HEK293T (cell line): ENCODE measurements around the gene DACH1.

ENCODE experiments used
- ARNT ChIP-seq: fragments of 450-650 bp; IDR thresholded peaks from 2 replicates; pipeline ENCODE4 v1.6.1; 2017; ENCODE audit warnings: mild to moderate bottlenecking
- BHLHE40 ChIP-seq: fragments of 450-650 bp; IDR thresholded peaks from 2 replicates; pipeline ENCODE4 v1.6.1; 2016; ENCODE audit warnings: mild to moderate bottlenecking, moderate library complexity, borderline replicate concordance
- ELF4 ChIP-seq: fragments of 450-650 bp; IDR thresholded peaks from 2 replicates; pipeline ENCODE4 v1.6.1; 2017; ENCODE audit warnings: antibody characterized with exemption
- FOXA1 ChIP-seq: fragments of 450-650 bp; IDR thresholded peaks from 2 replicates; pipeline ENCODE4 v1.6.1; 2016; ENCODE audit warnings: mild to moderate bottlenecking
- FOXK2 ChIP-seq: fragments of 450-650 bp; IDR thresholded peaks from 2 replicates; pipeline ENCODE4 v1.6.1; 2016; ENCODE audit warnings: mild to moderate bottlenecking
- FOXM1 ChIP-seq: fragments of 450-650 bp; IDR thresholded peaks from 2 replicates; pipeline ENCODE4 v1.6.1; 2017; ENCODE audit warnings: mild to moderate bottlenecking, borderline replicate concordance
- HDGF ChIP-seq: fragments of 450-650 bp; IDR thresholded peaks from 2 replicates; pipeline ENCODE4 v1.6.1; 2017; ENCODE audit warnings: antibody characterized with exemption, borderline replicate concordance
- NFRKB ChIP-seq: fragments of 450-650 bp; IDR thresholded peaks from 2 replicates; pipeline ENCODE4 v1.6.1; 2016; ENCODE audit warnings: mild to moderate bottlenecking, moderate library complexity
- SP1 ChIP-seq: fragments of 450-650 bp; IDR thresholded peaks from 2 replicates; pipeline ENCODE4 v1.6.1; 2017
- SUZ12 ChIP-seq: fragments of 450-650 bp; IDR thresholded peaks from 2 replicates; pipeline ENCODE4 v1.6.1; 2016; ENCODE audit warnings: mild to moderate bottlenecking
- TARDBP ChIP-seq: fragments of 450-650 bp; IDR thresholded peaks from 2 replicates; pipeline ENCODE4 v1.6.1; 2016
- ZNF384 ChIP-seq: fragments of 450-650 bp; IDR thresholded peaks from 2 replicates; pipeline ENCODE4 v1.6.1; 2016
- TF ChIP-seq, protein P1 (sequence below): fragments of 450-650 bp; IDR thresholded peaks from 2 replicates; pipeline ENCODE4 v1.6.1; 2016

DNA sequence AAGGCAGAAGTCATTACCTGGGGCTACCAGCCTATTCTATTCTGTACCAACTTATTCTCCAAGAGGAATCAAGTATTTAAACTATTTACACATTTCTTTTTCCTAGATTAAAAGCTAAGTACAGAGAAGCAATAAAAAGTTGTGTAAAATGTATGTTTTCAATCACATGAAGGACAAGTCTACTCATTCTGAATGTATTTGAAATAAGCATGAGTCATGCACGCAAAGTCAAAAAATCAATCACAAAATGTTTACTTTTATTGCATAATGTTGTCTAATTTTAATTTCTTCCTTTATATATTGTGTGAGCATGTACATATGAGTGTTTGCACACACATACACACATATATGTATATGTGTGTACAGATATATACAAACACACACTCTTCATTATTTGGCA lies 136.7 kb downstream of the DACH1 start:
- TF ChIP-seq FOXK2 (no peak), FOXA1 (no peak), ZNF384 (no peak), HDGF (no peak), FOXM1 (no peak), SP1 (no peak), BHLHE40 (no peak), SUZ12 (no peak), NFRKB (no peak), ELF4 (no peak), ARNT (no peak), TARDBP (no peak)
- TF ChIP-seq, protein P1, sequence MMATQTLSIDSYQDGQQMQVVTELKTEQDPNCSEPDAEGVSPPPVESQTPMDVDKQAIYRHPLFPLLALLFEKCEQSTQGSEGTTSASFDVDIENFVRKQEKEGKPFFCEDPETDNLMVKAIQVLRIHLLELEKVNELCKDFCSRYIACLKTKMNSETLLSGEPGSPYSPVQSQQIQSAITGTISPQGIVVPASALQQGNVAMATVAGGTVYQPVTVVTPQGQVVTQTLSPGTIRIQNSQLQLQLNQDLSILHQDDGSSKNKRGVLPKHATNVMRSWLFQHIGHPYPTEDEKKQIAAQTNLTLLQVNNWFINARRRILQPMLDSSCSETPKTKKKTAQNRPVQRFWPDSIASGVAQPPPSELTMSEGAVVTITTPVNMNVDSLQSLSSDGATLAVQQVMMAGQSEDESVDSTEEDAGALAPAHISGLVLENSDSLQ, result no peak
